GM23338 (cell line): ENCODE data around the gene LYVE1.

Experiments used
- CREB1 ChIP-seq: fragments of 250-450 bp; sonication (Bioruptor Pico); IDR thresholded peaks from 2 replicates; pipeline ENCODE4 v1.5.0; 2020; ENCODE audit warnings: low read depth, mild to moderate bottlenecking, moderate library complexity
- CTCF ChIP-seq, 2 experiments: fragments of 200-600 bp in 1 of 2; sonication (generic) in 1 of 2; conservative IDR thresholded peaks; 2 replicates each; pipeline versions ENCODE4 v1.5.1 to v1.6.1; 2016 to 2017; ENCODE audit warnings: antibody characterized with exemption in 2 of 2, low read depth in 2 of 2, mild to moderate bottlenecking in 2 of 2, moderate library complexity in 1 of 2
- ETS1 ChIP-seq: IDR thresholded peaks from 2 replicates; pipeline ENCODE4 v1.6.1; 2016; ENCODE audit warnings: antibody characterized with exemption
- EZH2 ChIP-seq: fragments of 200-600 bp; sonication (generic); IDR thresholded peaks from one replicate; pipeline ENCODE4 v1.8.0; 2017; ENCODE audit warnings: antibody characterized with exemption, mild to moderate bottlenecking, low read depth; ENCODE audit not compliant: unreplicated experiment
- EZH2phosphoT487 ChIP-seq: fragments of 200-600 bp; sonication (generic); IDR thresholded peaks from one replicate; pipeline ENCODE4 v1.8.1; 2018; ENCODE audit warnings: antibody characterized with exemption; ENCODE audit not compliant: unreplicated experiment
- POLR2AphosphoS5 ChIP-seq: IDR thresholded peaks from 2 replicates; pipeline ENCODE4 v1.6.1; 2016; ENCODE audit warnings: antibody characterized with exemption, low read depth
- STAT1 ChIP-seq: IDR thresholded peaks from one replicate; pipeline ENCODE4 v1.6.1; 2016; ENCODE audit warnings: antibody characterized with exemption; ENCODE audit not compliant: unreplicated experiment
- ZNF114 ChIP-seq: fragments of 250-450 bp; sonication (Bioruptor Pico); IDR thresholded peaks from 2 replicates; pipeline ENCODE4 v1.5.0; 2020; ENCODE audit warnings: mild to moderate bottlenecking, moderate library complexity
- ZNF331 ChIP-seq: fragments of 250-450 bp; sonication (Bioruptor Pico); IDR thresholded peaks from 2 replicates; pipeline ENCODE4 v1.5.0; 2020; ENCODE audit warnings: low read depth, mild to moderate bottlenecking, moderate library complexity
- TF ChIP-seq, protein P1 (sequence below): IDR thresholded peaks from one replicate; pipeline ENCODE4 v1.6.1; 2018; ENCODE audit warnings: antibody characterized with exemption; ENCODE audit not compliant: unreplicated experiment

- TF ChIP-seq CTCF (conservative IDR thresholded peaks at IDR 0.05; ENCODE audit: low read depth in 2 of 2) (no peak), POLR2AphosphoS5 (no peak), EZH2phosphoT487 (no peak), EZH2 (no peak), ETS1 (no peak), ZNF331 (CRISPR knock-in tag) (no peak), ZNF114 (CRISPR knock-in tag) (no peak), STAT1 (no peak), CREB1 (no peak)
- TF ChIP-seq, protein P1, sequence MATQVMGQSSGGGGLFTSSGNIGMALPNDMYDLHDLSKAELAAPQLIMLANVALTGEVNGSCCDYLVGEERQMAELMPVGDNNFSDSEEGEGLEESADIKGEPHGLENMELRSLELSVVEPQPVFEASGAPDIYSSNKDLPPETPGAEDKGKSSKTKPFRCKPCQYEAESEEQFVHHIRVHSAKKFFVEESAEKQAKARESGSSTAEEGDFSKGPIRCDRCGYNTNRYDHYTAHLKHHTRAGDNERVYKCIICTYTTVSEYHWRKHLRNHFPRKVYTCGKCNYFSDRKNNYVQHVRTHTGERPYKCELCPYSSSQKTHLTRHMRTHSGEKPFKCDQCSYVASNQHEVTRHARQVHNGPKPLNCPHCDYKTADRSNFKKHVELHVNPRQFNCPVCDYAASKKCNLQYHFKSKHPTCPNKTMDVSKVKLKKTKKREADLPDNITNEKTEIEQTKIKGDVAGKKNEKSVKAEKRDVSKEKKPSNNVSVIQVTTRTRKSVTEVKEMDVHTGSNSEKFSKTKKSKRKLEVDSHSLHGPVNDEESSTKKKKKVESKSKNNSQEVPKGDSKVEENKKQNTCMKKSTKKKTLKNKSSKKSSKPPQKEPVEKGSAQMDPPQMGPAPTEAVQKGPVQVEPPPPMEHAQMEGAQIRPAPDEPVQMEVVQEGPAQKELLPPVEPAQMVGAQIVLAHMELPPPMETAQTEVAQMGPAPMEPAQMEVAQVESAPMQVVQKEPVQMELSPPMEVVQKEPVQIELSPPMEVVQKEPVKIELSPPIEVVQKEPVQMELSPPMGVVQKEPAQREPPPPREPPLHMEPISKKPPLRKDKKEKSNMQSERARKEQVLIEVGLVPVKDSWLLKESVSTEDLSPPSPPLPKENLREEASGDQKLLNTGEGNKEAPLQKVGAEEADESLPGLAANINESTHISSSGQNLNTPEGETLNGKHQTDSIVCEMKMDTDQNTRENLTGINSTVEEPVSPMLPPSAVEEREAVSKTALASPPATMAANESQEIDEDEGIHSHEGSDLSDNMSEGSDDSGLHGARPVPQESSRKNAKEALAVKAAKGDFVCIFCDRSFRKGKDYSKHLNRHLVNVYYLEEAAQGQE: no peak
Measured at GRCh38 chr11:10573028-10573427, 4.6 kb upstream of the LYVE1 start.
